GM10266 (cell line): ENCODE measurements around the gene GALNTL6.

Experiments
- DNase-seq: peaks from one replicate; pipeline ENCODE4 v3.0.0; 2012; ENCODE audit errors: extremely low spot score
- TF ChIP-seq, protein P1 (sequence below): IDR thresholded peaks from 2 replicates; pipeline ENCODE4 v1.5.1; 2012; ENCODE audit warnings: mild to moderate bottlenecking, low read depth; ENCODE audit not compliant: control insufficient read depth, insufficient read depth; ENCODE audit errors: missing control alignments

The GALNTL6 gene

DNA sequence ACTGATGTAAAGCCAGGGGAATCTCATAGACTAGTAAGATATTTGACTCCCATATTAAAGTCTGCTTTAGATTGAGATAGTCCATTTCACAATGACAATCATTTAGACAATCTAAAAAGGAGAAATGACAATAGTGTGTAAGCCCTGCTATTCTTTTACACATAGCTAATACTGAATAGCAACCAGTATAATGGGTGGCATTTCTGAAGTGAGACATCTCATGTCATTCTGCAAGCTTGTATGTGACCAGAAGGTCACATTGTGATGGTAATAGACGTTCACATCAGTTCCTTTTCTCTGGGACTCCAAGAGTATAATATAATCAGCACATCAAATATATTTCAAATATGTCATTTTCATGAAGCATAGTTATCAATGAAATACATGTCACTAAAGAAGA is 440.2 kb downstream of the GALNTL6 start:
- TF ChIP-seq, protein P1, sequence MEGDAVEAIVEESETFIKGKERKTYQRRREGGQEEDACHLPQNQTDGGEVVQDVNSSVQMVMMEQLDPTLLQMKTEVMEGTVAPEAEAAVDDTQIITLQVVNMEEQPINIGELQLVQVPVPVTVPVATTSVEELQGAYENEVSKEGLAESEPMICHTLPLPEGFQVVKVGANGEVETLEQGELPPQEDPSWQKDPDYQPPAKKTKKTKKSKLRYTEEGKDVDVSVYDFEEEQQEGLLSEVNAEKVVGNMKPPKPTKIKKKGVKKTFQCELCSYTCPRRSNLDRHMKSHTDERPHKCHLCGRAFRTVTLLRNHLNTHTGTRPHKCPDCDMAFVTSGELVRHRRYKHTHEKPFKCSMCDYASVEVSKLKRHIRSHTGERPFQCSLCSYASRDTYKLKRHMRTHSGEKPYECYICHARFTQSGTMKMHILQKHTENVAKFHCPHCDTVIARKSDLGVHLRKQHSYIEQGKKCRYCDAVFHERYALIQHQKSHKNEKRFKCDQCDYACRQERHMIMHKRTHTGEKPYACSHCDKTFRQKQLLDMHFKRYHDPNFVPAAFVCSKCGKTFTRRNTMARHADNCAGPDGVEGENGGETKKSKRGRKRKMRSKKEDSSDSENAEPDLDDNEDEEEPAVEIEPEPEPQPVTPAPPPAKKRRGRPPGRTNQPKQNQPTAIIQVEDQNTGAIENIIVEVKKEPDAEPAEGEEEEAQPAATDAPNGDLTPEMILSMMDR: no peak
- DNase-seq: no peak

DNA sequence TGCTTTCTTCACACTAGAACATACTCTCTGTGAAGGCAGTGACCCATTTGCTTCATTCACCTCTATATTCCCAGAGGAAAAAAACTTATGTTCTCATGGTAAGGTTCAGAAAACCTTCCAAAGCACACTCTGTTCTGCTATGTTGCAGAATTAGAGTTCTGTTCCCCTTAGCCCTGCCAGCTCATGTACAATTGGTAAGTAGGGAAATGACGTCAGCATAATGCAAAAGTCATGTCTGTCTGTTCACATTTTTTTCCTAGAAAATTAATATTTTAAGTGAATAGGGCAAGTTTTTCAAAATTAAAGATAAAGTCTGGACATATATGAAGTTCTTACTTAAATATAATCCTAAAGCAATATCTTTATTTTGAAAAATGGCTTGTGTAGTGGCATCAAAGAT is 443.6 kb downstream of the GALNTL6 start:
- no peak for DNase-seq
- TF ChIP-seq, protein P1: no peak

DNA sequence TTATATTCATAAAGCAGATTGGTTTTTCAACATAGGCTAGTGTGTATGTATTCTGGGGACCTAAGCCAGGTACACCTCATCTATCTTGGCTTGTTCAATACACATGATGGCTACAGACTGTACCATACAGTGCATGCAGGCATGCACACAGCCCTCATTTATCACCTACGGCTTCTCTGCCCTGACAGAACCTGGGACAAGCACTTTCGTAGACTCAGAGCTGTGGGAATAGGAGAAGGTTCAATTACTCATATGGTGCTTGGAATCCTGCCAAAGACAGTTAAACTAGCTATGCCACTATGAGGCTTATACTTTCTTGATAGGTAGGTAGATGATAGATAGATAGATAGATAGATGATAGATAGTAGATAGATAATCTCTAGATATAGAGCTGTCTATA is 457.2 kb downstream of the GALNTL6 start:
- DNase-seq: no peak
- TF ChIP-seq, protein P1: no peak

DNA sequence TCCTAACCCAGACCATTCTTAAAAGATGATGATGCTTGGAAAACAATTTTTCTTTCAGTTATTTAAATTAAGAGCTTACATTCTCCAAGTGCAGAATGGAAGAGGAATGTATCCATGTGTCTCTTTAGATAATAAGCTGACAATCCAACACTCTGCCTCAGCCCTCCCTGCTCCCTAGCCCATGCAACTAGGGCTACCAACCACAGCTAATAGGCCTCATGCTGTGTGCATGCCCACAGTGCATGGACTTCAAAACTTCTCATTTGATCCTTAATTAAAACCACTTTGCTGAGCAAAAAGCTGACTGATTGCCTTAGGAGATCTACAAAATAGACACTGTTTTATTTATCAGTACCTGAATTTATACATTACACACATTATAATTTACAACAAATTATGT is 473.9 kb downstream of the GALNTL6 start:
- TF ChIP-seq, protein P1: no peak
- no peak for DNase-seq

DNA sequence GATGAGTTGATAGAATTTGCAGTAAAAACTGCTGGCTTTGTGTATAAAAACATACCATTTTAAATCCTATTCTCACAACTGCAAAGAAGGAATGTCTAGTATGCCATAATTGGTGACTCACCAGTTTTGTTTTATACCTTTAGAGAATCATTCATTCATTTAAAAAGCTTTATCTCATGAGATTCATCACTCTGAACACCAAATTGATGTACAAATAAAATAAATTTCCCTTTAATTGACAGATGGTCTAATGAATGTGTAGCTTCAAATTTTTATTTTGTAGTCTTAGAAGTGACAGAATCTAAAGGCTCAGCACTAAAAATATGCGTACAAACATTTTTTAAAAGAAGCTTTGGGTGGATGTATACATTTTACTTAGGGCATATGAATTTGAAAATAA is 492.5 kb downstream of the GALNTL6 start:
- DNase-seq: no peak
- TF ChIP-seq, protein P1: no peak

DNA sequence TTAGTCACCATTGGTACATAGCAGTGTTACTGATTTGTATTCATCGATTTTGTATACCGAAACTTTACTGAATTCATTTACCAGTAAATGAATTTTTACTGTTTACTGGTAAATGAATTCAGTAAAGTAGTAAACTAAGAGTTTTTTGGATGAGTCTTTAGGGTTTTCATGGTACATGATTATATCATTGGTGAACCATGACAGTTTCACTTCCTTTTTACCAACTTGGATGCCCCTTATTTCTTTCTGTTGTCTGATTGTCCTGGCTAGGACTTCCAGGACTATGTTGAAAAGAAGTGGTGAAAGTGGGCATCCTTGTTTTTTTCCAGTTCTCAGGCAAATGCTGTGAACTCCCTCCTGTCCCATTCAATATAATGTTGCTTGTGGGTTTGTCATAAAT is 494.9 kb downstream of the GALNTL6 start:
- TF ChIP-seq, protein P1: no peak
- no peak for DNase-seq

DNA sequence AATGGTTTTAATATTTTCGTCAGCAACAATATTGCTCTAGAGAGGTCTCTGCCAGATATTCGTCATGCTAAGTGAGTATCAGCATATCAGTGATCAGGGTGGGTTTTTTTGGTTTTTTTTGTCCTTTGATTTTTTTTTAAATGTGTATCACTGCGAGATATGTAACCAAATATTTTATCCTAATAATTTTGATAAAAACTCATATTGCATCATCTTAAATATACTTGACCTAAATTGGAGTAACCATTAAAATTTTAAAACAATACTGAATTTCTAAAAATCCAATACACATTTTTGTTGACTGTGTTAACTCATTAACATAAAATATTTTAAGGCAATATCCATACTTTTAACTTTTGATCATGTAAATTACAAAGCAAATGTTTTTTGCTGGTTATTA is 498.5 kb downstream of the GALNTL6 start:
- TF ChIP-seq, protein P1: no peak
- no peak for DNase-seq

DNA sequence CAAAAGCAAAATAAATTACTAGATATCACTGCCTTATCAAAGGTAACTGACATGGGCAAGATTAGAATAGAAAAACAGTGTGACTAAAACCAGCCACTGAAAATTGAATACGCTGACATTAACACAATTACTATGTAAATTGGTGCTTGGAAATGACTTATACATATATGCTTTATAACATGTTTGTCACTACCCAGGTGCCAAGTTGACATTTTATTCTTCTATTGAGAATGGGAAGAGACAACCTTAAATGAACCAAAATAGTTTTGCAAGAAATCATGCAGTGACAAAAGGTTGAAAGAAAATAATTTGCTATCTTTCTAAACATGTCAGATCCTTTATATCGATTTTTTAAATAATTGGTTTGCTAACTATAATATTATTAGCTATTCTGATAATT is 510.1 kb downstream of the GALNTL6 start:
- TF ChIP-seq, protein P1: no peak
- no peak for DNase-seq
